K562 (cell line): Measurements from ENCODE around the gene MAML3.

Experiments
- BMI1 ChIP-seq: fragments of 150-350 bp; IDR thresholded peaks from 2 replicates; pipeline ENCODE4 v1.6.1; 2014; ENCODE audit warnings: low read length
- CHAMP1 ChIP-seq: fragments of 450-650 bp; IDR thresholded peaks from 2 replicates; pipeline ENCODE4 v1.6.1; 2016; ENCODE audit warnings: mild to moderate bottlenecking
- ELK1 ChIP-seq: sonication (generic); formaldehyde crosslinking; IDR thresholded peaks from 2 replicates; pipeline ENCODE4 v1.8.1; 2022; ENCODE audit warnings: missing genetic modification reagents
- LARP7 ChIP-seq: fragments of 450-650 bp; IDR thresholded peaks from 2 replicates; pipeline ENCODE4 v1.6.1; 2016
- ZNF121 ChIP-seq: sonication (generic); formaldehyde crosslinking; conservative IDR thresholded peaks from 2 replicates; pipeline ENCODE4 v1.8.0; 2022; ENCODE audit warnings: missing genetic modification reagents
- ZNF354B ChIP-seq: fragments of 250-450 bp; sonication (Bioruptor Pico); IDR thresholded peaks from 2 replicates; pipeline ENCODE4 v1.4.0; 2020
- TF ChIP-seq, protein P1 (sequence below): sonication (generic); formaldehyde crosslinking; IDR thresholded peaks from 2 replicates; pipeline ENCODE4 v1.5.0; 2020; ENCODE audit warnings: missing genetic modification reagents
- TF ChIP-seq, protein P2 (sequence below): sonication (generic); formaldehyde crosslinking; IDR thresholded peaks from 2 replicates; pipeline ENCODE4 v1.8.0; 2023; ENCODE audit warnings: missing genetic modification reagents, mild to moderate bottlenecking, borderline replicate concordance

DNA sequence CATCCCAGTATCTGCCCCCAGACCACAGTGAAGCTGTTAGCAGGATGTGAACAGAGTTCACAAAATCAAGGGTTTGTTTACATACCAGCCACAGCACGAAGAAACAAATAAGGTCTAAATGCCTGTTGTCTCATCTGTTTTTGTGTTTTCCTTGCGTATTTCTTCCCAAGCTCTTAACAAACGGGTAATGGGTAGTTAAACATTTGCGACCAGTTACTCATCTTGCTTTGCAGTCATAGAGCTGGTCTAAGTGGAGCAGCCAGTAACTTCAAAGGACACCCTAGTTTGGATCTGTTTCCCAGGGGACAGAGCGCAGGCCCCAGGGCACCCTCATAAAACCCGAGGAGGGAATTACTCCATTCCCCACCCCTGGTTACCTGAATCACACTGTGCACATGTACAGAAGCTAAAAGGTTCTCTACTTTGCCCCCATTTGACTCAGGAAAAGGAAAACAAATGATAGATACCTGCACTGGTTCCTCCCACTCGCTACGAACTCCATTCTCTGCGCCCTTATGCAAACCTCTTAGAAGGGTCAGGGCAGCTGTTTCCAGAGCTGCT is 68.8 kb downstream of the MAML3 start:
- no peak for TF ChIP-seq ELK1 (CRISPR knock-in tag)
- TF ChIP-seq CHAMP1 = no peak
- TF ChIP-seq ZNF354B = no peak
- TF ChIP-seq LARP7 = no peak
- no peak for TF ChIP-seq BMI1
- TF ChIP-seq, protein P1, sequence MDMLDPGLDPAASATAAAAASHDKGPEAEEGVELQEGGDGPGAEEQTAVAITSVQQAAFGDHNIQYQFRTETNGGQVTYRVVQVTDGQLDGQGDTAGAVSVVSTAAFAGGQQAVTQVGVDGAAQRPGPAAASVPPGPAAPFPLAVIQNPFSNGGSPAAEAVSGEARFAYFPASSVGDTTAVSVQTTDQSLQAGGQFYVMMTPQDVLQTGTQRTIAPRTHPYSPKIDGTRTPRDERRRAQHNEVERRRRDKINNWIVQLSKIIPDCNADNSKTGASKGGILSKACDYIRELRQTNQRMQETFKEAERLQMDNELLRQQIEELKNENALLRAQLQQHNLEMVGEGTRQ = no peak
- TF ChIP-seq, protein P2, sequence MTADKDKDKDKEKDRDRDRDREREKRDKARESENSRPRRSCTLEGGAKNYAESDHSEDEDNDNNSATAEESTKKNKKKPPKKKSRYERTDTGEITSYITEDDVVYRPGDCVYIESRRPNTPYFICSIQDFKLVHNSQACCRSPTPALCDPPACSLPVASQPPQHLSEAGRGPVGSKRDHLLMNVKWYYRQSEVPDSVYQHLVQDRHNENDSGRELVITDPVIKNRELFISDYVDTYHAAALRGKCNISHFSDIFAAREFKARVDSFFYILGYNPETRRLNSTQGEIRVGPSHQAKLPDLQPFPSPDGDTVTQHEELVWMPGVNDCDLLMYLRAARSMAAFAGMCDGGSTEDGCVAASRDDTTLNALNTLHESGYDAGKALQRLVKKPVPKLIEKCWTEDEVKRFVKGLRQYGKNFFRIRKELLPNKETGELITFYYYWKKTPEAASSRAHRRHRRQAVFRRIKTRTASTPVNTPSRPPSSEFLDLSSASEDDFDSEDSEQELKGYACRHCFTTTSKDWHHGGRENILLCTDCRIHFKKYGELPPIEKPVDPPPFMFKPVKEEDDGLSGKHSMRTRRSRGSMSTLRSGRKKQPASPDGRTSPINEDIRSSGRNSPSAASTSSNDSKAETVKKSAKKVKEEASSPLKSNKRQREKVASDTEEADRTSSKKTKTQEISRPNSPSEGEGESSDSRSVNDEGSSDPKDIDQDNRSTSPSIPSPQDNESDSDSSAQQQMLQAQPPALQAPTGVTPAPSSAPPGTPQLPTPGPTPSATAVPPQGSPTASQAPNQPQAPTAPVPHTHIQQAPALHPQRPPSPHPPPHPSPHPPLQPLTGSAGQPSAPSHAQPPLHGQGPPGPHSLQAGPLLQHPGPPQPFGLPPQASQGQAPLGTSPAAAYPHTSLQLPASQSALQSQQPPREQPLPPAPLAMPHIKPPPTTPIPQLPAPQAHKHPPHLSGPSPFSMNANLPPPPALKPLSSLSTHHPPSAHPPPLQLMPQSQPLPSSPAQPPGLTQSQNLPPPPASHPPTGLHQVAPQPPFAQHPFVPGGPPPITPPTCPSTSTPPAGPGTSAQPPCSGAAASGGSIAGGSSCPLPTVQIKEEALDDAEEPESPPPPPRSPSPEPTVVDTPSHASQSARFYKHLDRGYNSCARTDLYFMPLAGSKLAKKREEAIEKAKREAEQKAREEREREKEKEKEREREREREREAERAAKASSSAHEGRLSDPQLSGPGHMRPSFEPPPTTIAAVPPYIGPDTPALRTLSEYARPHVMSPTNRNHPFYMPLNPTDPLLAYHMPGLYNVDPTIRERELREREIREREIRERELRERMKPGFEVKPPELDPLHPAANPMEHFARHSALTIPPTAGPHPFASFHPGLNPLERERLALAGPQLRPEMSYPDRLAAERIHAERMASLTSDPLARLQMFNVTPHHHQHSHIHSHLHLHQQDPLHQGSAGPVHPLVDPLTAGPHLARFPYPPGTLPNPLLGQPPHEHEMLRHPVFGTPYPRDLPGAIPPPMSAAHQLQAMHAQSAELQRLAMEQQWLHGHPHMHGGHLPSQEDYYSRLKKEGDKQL = no peak
- TF ChIP-seq ZNF121 = no peak
